NCI-H510A treated with DMSO at 0.1 percent for 48 hours (cell line): ENCODE results near the gene PSMC1.

ENCODE experiments used
- DNase-seq: peaks from one replicate; lab custom pipeline; 2025; lab: John Stamatoyannopoulos, UW

PSMC1 gene

GRCh38 chr14:90276646-90277367 lies 20.5 kb downstream of the PSMC1 start:
- no peak for DNase-seq

GRCh38 chr14:90277581-90278198 lies 21.3 kb downstream of the PSMC1 start:
- DNase-seq: no peak

- no peak for DNase-seq
Observed at GRCh38 chr14:90278199-90279175, 22.1 kb downstream of the PSMC1 start.

- DNase-seq: no peak
Observed at GRCh38 chr14:90280096-90280495, 23.7 kb downstream of the PSMC1 start.

- DNase-seq: no peak
Observed at GRCh38 chr14:90281261-90281660, 24.9 kb downstream of the PSMC1 start.

- DNase-seq: no peak
Observed at GRCh38 chr14:90281756-90282155, 25.4 kb downstream of the PSMC1 start.

GRCh38 chr14:90287791-90288190 lies 31.4 kb downstream of the PSMC1 start:
- DNase-seq: no peak

GRCh38 chr14:90288651-90289355 lies 32.5 kb downstream of the PSMC1 start:
- DNase-seq: no peak

GRCh38 chr14:90290337-90291011 lies 34.1 kb downstream of the PSMC1 start:
- DNase-seq: no peak

- no peak for DNase-seq
Observed at GRCh38 chr14:90291699-90292098, 35.3 kb downstream of the PSMC1 start.

GRCh38 chr14:90293766-90294730 lies 37.7 kb downstream of the PSMC1 start:
- no peak for DNase-seq

GRCh38 chr14:90294872-90295271 lies 38.5 kb downstream of the PSMC1 start:
- DNase-seq: no peak

- DNase-seq: no peak
Observed at GRCh38 chr14:90295870-90296516, 39.6 kb downstream of the PSMC1 start.

GRCh38 chr14:90296641-90297040 lies 40.3 kb downstream of the PSMC1 start:
- no peak for DNase-seq

GRCh38 chr14:90297876-90298629 lies 41.7 kb downstream of the PSMC1 start:
- no peak for DNase-seq

- no peak for DNase-seq
Observed at GRCh38 chr14:90299408-90299807, 43.1 kb downstream of the PSMC1 start.

- DNase-seq: no peak
Observed at GRCh38 chr14:90300611-90301047, 44.3 kb downstream of the PSMC1 start.

- DNase-seq: no peak
Observed at GRCh38 chr14:90301122-90301521, 44.8 kb downstream of the PSMC1 start.

- DNase-seq: peak; percentile 45
Observed at GRCh38 chr14:90301668-90302090, 45.3 kb downstream of the PSMC1 start.
